T47D (cell line): ENCODE results near the gene KCTD11.

Source experiments
- DNase-seq, 2 experiments: peaks; one replicate each; pipeline versions ENCODE4 v3.0.0 to v3.0.0-alpha.2; 2011 to 2012; ENCODE audit warnings: low read depth in 1 of 2, low spot score in 1 of 2
- JUND ChIP-seq: IDR thresholded peaks from 2 replicates; pipeline ENCODE4 v1.6.1; 2012; ENCODE audit warnings: low read depth
- in situ Hi-C: cut with HindIII; loops from 2 replicates; pipeline ENCODE4 v1.10.0; 2016; ENCODE audit warnings: low sequenced_read_pairs, low pct_unique_long_range_greater_than_20kb

Gene KCTD11

GRCh38 chr17:7313890-7314718 is 37.9 kb upstream of the KCTD11 start:
- TF ChIP-seq JUND: no peak
- no peak for DNase-seq
- in situ Hi-C loops: no loop called here

DNA sequence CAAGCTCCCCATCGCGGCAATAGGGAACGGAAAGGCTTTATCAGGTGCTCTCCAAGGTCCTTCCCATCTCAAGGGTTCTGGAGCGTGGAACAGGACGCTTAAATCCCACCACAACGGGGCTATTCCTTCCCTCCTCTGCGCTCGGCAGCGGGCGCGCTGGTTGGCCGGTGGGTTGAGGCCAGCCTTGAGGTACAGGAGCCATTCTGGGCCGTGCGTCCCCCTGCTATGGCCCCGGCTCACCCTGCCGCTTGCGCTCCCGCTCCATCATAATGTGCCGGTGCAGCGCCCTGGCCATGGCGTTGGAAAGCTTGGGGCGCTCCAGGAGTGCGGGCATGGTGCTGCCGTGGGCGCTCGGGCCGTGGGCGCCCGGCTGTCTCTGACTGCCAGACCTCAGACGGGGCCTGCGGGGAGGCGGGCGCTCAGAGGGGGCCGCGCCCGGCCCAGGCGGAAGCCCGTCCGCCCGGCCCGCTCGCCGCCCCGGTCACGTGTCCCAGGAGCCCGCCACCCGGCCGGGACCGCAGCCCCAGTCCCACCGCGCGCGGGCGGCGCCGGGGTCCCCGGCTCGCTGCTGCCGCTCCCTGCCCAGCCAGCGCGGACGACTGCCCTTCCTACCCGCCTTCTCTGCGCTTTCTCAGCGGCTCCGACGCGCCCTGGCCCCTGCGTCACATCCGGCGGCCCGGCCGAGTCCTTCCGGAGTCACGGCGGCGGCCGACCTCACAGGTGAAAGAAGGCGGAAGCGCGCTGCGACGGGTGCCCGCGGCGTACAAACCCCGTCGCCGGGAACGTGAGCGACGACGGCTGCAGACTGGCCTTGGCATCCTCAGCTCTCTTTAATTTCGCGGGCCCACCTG is 37.0 kb upstream of the KCTD11 start, which contains the start of gene GPS2:
Gene GPS2, minus strand, starts transcription at position 642 of the 851 bp plus-strand sequence. Its CDS starts 308 bp downstream, at position 334.
- in situ Hi-C loops: no loop called here
- DNase-seq: peak; percentile 85 to 88
- TF ChIP-seq JUND: no peak

DNA sequence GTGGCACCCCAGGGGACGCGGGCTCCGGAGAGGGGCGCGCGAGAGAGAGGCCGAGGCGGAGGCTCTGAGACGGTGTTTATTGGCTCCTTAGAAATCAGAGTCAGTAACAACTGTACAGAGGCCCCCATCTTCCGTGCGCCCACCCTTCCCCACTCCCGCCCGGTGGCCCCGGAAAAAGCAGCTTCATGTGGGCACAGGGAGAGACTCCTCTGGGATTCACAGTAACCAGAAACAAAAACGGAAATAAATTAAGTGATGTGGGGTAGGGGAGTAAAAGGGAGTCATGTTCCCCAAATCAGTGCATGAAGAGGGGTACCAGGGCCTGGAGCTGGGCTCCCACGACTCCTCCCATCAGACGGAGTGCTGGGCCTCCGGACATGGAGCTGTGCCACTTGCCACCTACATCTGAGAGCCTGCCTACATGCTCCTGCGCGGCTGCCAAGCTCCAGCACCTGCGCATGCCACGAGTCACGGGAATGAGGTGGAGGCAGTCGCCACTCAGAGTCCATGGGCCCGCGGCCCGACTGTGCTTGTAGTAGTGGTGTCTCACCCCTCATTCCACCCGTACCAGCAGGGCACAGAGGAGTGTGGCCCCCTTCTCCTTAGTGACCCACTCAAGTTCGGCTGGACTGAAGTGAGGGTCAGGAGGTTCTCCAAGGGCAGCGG is 36.3 kb upstream of the KCTD11 start:
- TF ChIP-seq JUND: no peak
- in situ Hi-C loops: no loop called here
- DNase-seq: no peak

GRCh38 chr17:7317161-7317803 is 34.7 kb upstream of the KCTD11 start:
- in situ Hi-C loops: no loop called here
- no peak for DNase-seq
- no peak for TF ChIP-seq JUND

GRCh38 chr17:7318121-7318860 is 33.7 kb upstream of the KCTD11 start:
- no peak for DNase-seq
- TF ChIP-seq JUND: no peak
- in situ Hi-C loops: no loop called here

DNA sequence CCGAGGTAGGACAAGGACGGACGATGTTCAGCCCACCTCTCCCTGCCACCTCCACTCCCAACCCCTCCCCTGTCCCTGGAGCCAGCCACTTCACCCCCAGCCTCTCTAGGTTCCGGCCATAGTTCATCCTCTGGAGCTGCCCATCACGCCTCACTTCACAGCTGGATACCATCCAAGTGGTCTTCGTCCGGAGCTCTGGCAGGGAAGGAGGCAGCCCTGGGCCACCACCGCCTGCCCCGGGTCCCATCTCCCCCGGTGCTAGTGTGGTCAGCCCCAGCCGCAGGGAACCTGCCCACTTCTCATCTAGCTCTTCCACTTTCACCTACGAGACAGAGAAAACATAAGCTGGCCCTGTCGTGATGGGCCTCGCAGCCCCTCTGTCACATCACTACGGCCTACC is 30.5 kb upstream of the KCTD11 start:
- TF ChIP-seq JUND: no peak
- in situ Hi-C loops: no loop called here

GRCh38 chr17:7322520-7323194 is 29.3 kb upstream of the KCTD11 start:
- in situ Hi-C loops: no loop called here
- DNase-seq: no peak
- no peak for TF ChIP-seq JUND

More for the DNA sequence above, 30.5 kb upstream of the KCTD11 start:
- DNase-seq: no peak

DNA sequence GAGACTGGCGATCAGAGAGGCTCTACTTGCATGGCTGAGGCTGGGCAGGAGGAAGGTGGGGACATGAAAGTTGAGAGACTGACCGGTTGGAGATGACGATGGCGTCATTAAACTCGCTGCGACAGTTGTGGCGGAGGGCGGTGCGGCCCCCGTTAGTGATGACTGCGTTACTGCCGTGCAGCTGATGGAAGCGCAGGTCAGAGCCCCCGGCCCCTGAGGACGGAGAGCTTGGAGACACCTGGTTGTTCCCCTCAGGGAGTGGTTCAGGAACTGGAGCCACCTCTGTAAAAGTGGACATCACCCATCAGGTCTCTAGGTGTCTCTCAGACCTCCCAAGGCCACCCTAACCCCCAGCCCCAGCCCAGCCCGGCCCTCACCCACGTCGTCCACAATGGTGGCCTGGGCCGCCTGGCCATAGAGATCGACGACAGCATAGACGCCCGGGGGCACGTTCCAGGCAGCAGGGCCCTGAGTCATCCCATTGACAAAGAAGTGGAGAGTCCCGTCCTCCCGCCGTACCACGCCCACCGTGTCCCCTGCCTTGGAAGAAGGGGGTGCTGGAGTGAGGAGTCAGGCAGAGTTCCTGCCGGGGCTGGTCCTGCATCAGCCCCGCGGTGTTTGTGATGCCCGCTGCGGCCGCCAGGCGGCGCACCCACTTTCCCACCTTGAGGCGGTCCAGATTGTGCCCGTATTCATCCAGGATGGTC is 28.1 kb upstream of the KCTD11 start:
- no peak for DNase-seq
- in situ Hi-C loops: no loop called here
- no peak for TF ChIP-seq JUND

DNA sequence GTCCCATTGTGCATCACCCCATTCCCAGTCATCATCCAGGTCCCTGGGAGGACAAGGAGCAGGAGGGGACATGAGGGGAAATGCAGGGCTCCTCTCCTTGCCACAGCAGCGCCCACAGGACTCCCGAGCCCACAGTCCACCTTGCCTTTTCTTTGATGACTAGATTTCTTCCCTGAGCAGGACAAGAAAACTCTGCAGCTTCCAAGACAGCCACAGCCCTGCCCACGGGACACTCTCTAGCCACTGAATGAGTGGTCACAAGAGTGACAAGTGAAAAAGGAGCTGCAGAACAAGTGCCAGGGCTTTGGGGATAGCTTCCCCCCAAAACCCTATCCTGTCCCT is 27.6 kb upstream of the KCTD11 start:
- no peak for DNase-seq
- no peak for TF ChIP-seq JUND
- in situ Hi-C loops: no loop called here

DNA sequence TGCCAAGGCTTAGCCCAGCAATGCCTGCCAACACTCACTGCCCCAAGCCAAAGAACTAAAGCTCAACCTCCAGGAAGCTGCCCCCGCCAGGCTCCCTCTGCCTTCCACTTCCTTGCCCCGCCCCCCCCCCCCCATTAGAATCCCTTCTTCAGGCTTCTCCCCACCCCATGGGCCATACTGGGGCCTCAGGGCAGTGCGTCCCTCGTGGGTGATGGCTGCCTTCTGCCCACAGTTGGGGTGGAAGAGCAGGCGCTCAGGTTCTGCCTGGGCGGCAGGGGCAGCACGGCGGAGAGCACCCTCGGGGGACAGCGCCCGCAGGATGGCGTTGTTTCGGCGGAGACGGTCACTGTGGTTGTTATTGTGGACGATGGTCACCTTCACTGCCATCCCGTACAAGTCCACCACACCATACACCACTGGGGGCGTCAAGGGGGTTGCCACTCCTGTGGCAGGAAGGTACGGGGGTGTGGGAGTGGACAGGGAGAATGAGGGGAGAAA is 26.9 kb upstream of the KCTD11 start:
- in situ Hi-C loops: no loop called here
- DNase-seq: no peak
- no peak for TF ChIP-seq JUND
